Type B pancreatic cell (in vitro differentiated cells): ENCODE results near the gene SLC25A21. TPM values are rescaled to one million over a fixed set of nuclear protein-coding genes. Genes with fewer than 3 reads are reported as not detected.

Source experiments
- DNase-seq: peaks from one replicate; pipeline ENCODE4 v3.0.0; 2021; ENCODE audit warnings: mixed read lengths; ENCODE audit not compliant: unreplicated experiment; ENCODE audit errors: extremely low spot score
- H3K27ac Mint-ChIP-seq: 2 replicates; pipeline ENCODE4 v1.8.0; 2021; ENCODE audit warnings: mild to moderate bottlenecking, mixed read lengths
- H3K27me3 Mint-ChIP-seq: 2 replicates; pipeline ENCODE4 v1.8.0; 2021; ENCODE audit warnings: mixed read lengths
- H3K36me3 Mint-ChIP-seq: 2 replicates; pipeline ENCODE4 v1.8.0; 2021; ENCODE audit warnings: mixed read lengths
- H3K4me1 Mint-ChIP-seq: one replicate; pipeline ENCODE4 v1.8.0; 2021; ENCODE audit warnings: mixed read lengths; ENCODE audit not compliant: unreplicated experiment
- H3K4me3 Mint-ChIP-seq: 2 replicates; pipeline ENCODE4 v1.8.0; 2021; ENCODE audit warnings: mild to moderate bottlenecking, mixed read lengths
- H3K9me3 Mint-ChIP-seq: 2 replicates; pipeline ENCODE4 v1.8.0; 2021; ENCODE audit warnings: mixed read lengths
- total RNA-seq: library from RNA; stranded (reverse); gene quantifications from 2 replicates; pipeline ENCODE4 v1.2.1, GENCODE V29; 2021; ENCODE audit warnings: low replicate concordance
- TF ChIP-seq, protein P1 (sequence below): fragments of 200-600 bp; sonication (generic); conservative IDR thresholded peaks from 2 replicates; pipeline ENCODE4 v1.5.0; 2021; ENCODE audit warnings: antibody characterized with exemption, mild to moderate bottlenecking

The SLC25A21 gene
- total RNA-seq, 1 donor from 2014 or later, result 0.58 TPM

DNA sequence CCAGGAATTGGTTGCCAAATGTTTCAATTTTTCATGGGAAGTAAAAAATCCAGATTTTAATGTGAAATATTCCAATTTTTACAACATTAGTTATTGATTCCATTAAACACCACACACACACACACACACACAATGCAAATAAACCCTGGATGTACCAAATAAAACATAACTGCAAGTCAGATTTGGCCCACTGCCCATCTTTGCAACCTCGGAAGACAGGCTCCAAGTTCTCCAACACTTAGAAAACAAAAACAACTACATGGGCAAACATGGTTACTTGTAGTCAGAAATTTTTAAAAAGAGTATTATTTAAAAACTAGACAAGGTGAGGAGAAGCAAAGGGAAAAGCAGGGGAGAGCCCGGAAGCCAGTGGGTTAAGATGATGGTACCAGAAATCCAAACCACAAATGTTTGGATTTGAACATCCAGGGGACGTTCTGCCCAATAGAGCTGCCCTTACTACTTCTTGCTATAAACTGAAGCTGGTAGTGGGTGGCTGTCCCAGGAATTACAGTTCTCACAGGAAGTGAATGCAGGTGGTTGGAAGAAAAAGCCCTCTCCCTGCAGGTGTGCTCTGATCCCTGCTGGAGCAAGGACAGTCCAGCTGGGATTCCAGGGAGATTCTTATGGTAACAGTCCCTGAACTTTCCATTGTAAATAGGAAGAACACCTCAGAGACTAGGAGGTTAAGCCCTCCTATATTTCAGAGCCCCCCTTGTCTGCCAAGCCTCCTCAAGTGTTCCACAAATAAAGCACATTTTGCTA lies 111.7 kb downstream of the SLC25A21 start:
- no peak overlapping the region for H3K4me3 Mint-ChIP-seq
- H3K27ac Mint-ChIP-seq, result no peak overlapping the region
- TF ChIP-seq, protein P1, sequence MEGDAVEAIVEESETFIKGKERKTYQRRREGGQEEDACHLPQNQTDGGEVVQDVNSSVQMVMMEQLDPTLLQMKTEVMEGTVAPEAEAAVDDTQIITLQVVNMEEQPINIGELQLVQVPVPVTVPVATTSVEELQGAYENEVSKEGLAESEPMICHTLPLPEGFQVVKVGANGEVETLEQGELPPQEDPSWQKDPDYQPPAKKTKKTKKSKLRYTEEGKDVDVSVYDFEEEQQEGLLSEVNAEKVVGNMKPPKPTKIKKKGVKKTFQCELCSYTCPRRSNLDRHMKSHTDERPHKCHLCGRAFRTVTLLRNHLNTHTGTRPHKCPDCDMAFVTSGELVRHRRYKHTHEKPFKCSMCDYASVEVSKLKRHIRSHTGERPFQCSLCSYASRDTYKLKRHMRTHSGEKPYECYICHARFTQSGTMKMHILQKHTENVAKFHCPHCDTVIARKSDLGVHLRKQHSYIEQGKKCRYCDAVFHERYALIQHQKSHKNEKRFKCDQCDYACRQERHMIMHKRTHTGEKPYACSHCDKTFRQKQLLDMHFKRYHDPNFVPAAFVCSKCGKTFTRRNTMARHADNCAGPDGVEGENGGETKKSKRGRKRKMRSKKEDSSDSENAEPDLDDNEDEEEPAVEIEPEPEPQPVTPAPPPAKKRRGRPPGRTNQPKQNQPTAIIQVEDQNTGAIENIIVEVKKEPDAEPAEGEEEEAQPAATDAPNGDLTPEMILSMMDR, result no peak
- H3K27me3 Mint-ChIP-seq, result peaks cover 4% of the 10 kb centered on the region
- peaks cover 4% of the 10 kb centered on the region for H3K9me3 Mint-ChIP-seq
- no peak for DNase-seq
- peaks cover 20% of the 10 kb centered on the region for H3K4me1 Mint-ChIP-seq
- H3K36me3 Mint-ChIP-seq, result no peaks in the 10 kb centered on the region

DNA sequence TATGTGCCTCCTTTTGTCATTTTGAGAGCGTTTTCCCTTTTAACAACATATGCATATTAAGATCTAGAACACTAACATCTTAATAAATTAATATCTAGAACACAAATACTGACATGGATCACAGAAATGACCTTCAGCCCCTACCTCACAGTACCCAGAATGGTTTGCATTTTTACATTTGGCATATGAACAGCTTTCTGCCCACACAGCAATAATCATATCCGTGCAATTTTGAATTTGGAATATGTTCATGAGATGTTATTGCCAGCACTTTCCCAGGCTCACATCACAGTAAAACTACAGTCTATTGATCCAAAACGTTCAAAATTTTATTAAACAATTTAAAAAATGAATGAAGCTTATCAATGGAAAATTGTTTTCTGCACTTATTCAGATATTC lies 114.6 kb downstream of the SLC25A21 start:
- Mint-ChIP-seq H3K4me3 (no peak overlapping the region), H3K36me3 (no peaks in the 10 kb centered on the region), H3K9me3 (peaks cover 16% of the 10 kb centered on the region), H3K4me1 (peaks cover 19% of the 10 kb centered on the region), H3K27ac (no peak overlapping the region), H3K27me3 (no peaks in the 10 kb centered on the region)
- TF ChIP-seq, protein P1, result no peak
- no peak for DNase-seq

DNA sequence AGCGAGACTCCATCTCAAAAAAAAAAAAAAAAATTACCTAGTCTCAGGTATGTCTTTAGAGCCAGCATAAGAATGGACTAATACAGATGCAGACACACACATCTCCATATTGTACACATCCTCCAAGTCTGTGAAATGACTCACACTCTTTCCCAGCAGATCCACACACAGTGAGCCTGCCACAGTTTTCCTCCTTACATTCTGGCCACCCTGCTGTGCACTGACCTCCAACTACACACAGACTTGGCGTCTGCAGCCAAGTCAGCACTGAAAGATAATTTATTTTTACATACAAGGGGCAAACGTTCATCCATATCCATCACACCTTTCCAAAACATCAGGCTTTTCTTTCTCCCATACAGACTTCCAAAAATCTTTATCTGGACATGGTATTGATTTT lies 115.9 kb downstream of the SLC25A21 start:
- H3K27ac Mint-ChIP-seq, result no peak overlapping the region
- no peak overlapping the region for H3K4me3 Mint-ChIP-seq
- TF ChIP-seq, protein P1, result no peak
- DNase-seq, result no peak
- H3K9me3 Mint-ChIP-seq, result peaks cover 16% of the 10 kb centered on the region
- peaks cover 14% of the 10 kb centered on the region for H3K4me1 Mint-ChIP-seq
- no peaks in the 10 kb centered on the region for H3K36me3 Mint-ChIP-seq
- H3K27me3 Mint-ChIP-seq, result no peaks in the 10 kb centered on the region

DNA sequence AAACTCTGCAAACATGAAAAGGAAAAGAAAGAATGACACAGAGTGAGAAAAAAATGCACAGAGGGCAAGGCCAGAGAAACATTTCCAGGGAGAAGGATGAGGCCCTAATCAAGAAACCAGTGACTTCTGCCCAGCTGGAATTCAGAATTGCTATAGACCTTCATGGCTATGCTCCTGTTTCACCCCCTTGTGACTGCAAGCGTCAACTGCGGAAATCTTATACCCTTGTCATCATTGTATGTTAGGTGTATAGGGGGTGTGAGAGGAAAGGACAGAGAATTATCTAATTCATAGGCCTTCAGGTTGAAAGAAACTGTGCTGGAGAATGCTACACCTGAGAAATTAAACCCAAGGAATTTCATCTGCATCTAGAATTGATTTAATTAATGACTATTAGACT lies 117.5 kb downstream of the SLC25A21 start:
- no peaks in the 10 kb centered on the region for H3K27me3 Mint-ChIP-seq
- H3K36me3 Mint-ChIP-seq, result no peaks in the 10 kb centered on the region
- no peak overlapping the region for H3K4me3 Mint-ChIP-seq
- TF ChIP-seq, protein P1, result no peak
- DNase-seq, result no peak
- peaks cover 16% of the 10 kb centered on the region for H3K9me3 Mint-ChIP-seq
- H3K4me1 Mint-ChIP-seq, result peaks cover 8% of the 10 kb centered on the region
- H3K27ac Mint-ChIP-seq, result no peak overlapping the region

DNA sequence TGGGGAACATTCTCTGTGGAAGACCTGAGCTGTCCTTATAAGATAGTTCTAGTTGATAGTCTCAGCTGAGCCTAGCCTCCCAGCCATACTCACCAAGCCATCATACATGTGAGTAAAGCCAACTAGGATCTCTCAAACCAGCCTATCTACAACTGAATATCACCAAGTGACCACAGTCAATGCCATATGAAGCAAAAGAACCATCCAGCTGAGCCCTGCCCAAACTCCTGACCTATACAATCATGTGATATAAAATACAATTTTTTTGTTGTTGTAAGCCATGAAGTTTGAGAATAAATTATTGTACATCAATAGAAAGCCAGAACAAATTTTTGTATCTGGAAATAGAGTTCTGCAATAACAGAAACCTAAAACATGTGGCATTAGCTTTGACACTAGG lies 118.3 kb downstream of the SLC25A21 start:
- TF ChIP-seq, protein P1, result no peak
- H3K4me3 Mint-ChIP-seq, result no peak overlapping the region

More for the DNA sequence above, 118.3 kb downstream of the SLC25A21 start:
- peaks cover 16% of the 10 kb centered on the region for H3K9me3 Mint-ChIP-seq
- peaks cover 8% of the 10 kb centered on the region for H3K4me1 Mint-ChIP-seq
- no peaks in the 10 kb centered on the region for H3K36me3 Mint-ChIP-seq
- no peaks in the 10 kb centered on the region for H3K27me3 Mint-ChIP-seq
- H3K27ac Mint-ChIP-seq, result no peak overlapping the region
- no peak for DNase-seq
